HL-60 (cell line): ENCODE data around the gene CARMIL1.

ENCODE experiments used
- GABPA ChIP-seq: IDR thresholded peaks from 2 replicates; pipeline ENCODE4 v1.6.1; 2012; ENCODE audit warnings: low read depth
- POLR2AphosphoS5 ChIP-seq: IDR thresholded peaks from 2 replicates; pipeline ENCODE4 v1.6.1; 2012; ENCODE audit warnings: low read depth
- REST ChIP-seq: IDR thresholded peaks from 2 replicates; pipeline ENCODE4 v1.6.1; 2012; ENCODE audit warnings: low read depth; ENCODE audit not compliant: insufficient replicate concordance
- SPI1 ChIP-seq: IDR thresholded peaks from 2 replicates; pipeline ENCODE4 v1.6.1; 2012; ENCODE audit warnings: low read depth, mild to moderate bottlenecking, borderline replicate concordance
- TF ChIP-seq, protein P1 (sequence below): IDR thresholded peaks from one replicate; pipeline ENCODE4 v1.5.1; 2011; ENCODE audit warnings: low read length, control low read depth, inconsistent platforms; ENCODE audit not compliant: insufficient read depth

GRCh38 chr6:25365154-25365553 is 86.0 kb downstream of the CARMIL1 start:
- TF ChIP-seq, protein P1, sequence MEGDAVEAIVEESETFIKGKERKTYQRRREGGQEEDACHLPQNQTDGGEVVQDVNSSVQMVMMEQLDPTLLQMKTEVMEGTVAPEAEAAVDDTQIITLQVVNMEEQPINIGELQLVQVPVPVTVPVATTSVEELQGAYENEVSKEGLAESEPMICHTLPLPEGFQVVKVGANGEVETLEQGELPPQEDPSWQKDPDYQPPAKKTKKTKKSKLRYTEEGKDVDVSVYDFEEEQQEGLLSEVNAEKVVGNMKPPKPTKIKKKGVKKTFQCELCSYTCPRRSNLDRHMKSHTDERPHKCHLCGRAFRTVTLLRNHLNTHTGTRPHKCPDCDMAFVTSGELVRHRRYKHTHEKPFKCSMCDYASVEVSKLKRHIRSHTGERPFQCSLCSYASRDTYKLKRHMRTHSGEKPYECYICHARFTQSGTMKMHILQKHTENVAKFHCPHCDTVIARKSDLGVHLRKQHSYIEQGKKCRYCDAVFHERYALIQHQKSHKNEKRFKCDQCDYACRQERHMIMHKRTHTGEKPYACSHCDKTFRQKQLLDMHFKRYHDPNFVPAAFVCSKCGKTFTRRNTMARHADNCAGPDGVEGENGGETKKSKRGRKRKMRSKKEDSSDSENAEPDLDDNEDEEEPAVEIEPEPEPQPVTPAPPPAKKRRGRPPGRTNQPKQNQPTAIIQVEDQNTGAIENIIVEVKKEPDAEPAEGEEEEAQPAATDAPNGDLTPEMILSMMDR: no peak
- TF ChIP-seq REST (no peak), POLR2AphosphoS5 (no peak), GABPA (no peak), SPI1 (no peak)
